Measurements from ENCODE around the gene SMAD4.

The SMAD4 gene

GRCh38 chr18:51009072-51009471 lies 20.9 kb upstream of the SMAD4 start:
- TF ChIP-seq EGR1 (IDR thresholded peaks at IDR 0.05) (no peak), YY1 (IDR thresholded peaks at IDR 0.05; ENCODE audit: low read depth) (no peak), CEBPB (IDR thresholded peaks at IDR 0.05) (no peak), ZBTB7A (IDR thresholded peaks at IDR 0.05; ENCODE audit: low read depth) (no peak), NFIC (IDR thresholded peaks at IDR 0.05) (peak; percentile 86), TCF12 (IDR thresholded peaks at IDR 0.05; ENCODE audit: low read depth) (0 out of 2 replicates have a peak, but pooled peaks have one; percentile 27), CREB1 (IDR thresholded peaks at IDR 0.05; ENCODE audit: low read depth) (no peak), FOXM1 (IDR thresholded peaks at IDR 0.05; ENCODE audit: borderline replicate concordance, low read depth) (no peak), EP300 (IDR thresholded peaks at IDR 0.05; ENCODE audit: borderline replicate concordance) (no peak), REST (IDR thresholded peaks at IDR 0.05; ENCODE audit: low read depth) (no peak), RAD21 (IDR thresholded peaks at IDR 0.05; ENCODE audit: low read depth) (no peak), TEAD4 (IDR thresholded peaks at IDR 0.05) (peak; percentile 54; the same call in 1 of the 2 replicates)

GRCh38 chr18:51010218-51010617 lies 19.8 kb upstream of the SMAD4 start:
- TF ChIP-seq CEBPB (IDR thresholded peaks at IDR 0.05): no peak
- TF ChIP-seq NFIC (IDR thresholded peaks at IDR 0.05): no peak
- TF ChIP-seq TEAD4 (IDR thresholded peaks at IDR 0.05): no peak
- TF ChIP-seq TAF1 (IDR thresholded peaks at IDR 0.05; ENCODE audit: low read depth): no peak
- no peak for TF ChIP-seq FOXM1 (IDR thresholded peaks at IDR 0.05; ENCODE audit: borderline replicate concordance, low read depth)
- no peak for TF ChIP-seq REST (IDR thresholded peaks at IDR 0.05; ENCODE audit: low read depth)
- no peak for TF ChIP-seq TCF12 (IDR thresholded peaks at IDR 0.05; ENCODE audit: low read depth)
- TF ChIP-seq EGR1 (IDR thresholded peaks at IDR 0.05): no peak
- no peak for TF ChIP-seq MAX (IDR thresholded peaks at IDR 0.05)
- TF ChIP-seq EP300 (IDR thresholded peaks at IDR 0.05; ENCODE audit: borderline replicate concordance): no peak
- no peak for TF ChIP-seq USF1 (IDR thresholded peaks at IDR 0.05)
- TF ChIP-seq RAD21 (IDR thresholded peaks at IDR 0.05; ENCODE audit: low read depth): no peak
- no peak for TF ChIP-seq YY1 (IDR thresholded peaks at IDR 0.05; ENCODE audit: low read depth)
- TF ChIP-seq ZBTB7A (IDR thresholded peaks at IDR 0.05; ENCODE audit: low read depth): no peak
- TF ChIP-seq CREB1 (IDR thresholded peaks at IDR 0.05; ENCODE audit: low read depth): no peak

- TF ChIP-seq NFIC (IDR thresholded peaks at IDR 0.05): no peak
- no peak for TF ChIP-seq FOXM1 (IDR thresholded peaks at IDR 0.05; ENCODE audit: borderline replicate concordance, low read depth)
- no peak for TF ChIP-seq USF1 (IDR thresholded peaks at IDR 0.05)
- TF ChIP-seq MAX (IDR thresholded peaks at IDR 0.05): no peak
- no peak for TF ChIP-seq RAD21 (IDR thresholded peaks at IDR 0.05; ENCODE audit: low read depth)
- no peak for TF ChIP-seq EGR1 (IDR thresholded peaks at IDR 0.05)
- TF ChIP-seq TEAD4 (IDR thresholded peaks at IDR 0.05): no peak
- TF ChIP-seq ZBTB7A (IDR thresholded peaks at IDR 0.05; ENCODE audit: low read depth): no peak
- no peak for TF ChIP-seq CREB1 (IDR thresholded peaks at IDR 0.05; ENCODE audit: low read depth)
- TF ChIP-seq TCF12 (IDR thresholded peaks at IDR 0.05; ENCODE audit: low read depth): no peak
- TF ChIP-seq REST (IDR thresholded peaks at IDR 0.05; ENCODE audit: low read depth): no peak
- TF ChIP-seq EP300 (IDR thresholded peaks at IDR 0.05; ENCODE audit: borderline replicate concordance): no peak
Observed at GRCh38 chr18:51011709-51012108, 18.3 kb upstream of the SMAD4 start.

- TF ChIP-seq EP300 (IDR thresholded peaks at IDR 0.05; ENCODE audit: borderline replicate concordance) (no peak), TEAD4 (IDR thresholded peaks at IDR 0.05) (no peak), USF1 (IDR thresholded peaks at IDR 0.05) (no peak), CREB1 (IDR thresholded peaks at IDR 0.05; ENCODE audit: low read depth) (no peak), MAX (IDR thresholded peaks at IDR 0.05) (no peak), TCF12 (IDR thresholded peaks at IDR 0.05; ENCODE audit: low read depth) (no peak), YY1 (IDR thresholded peaks at IDR 0.05; ENCODE audit: low read depth) (no peak), EGR1 (IDR thresholded peaks at IDR 0.05) (no peak), ZBTB7A (IDR thresholded peaks at IDR 0.05; ENCODE audit: low read depth) (no peak), RAD21 (IDR thresholded peaks at IDR 0.05; ENCODE audit: low read depth) (no peak), TAF1 (IDR thresholded peaks at IDR 0.05; ENCODE audit: low read depth) (no peak), NFIC (IDR thresholded peaks at IDR 0.05) (no peak)
Observed at GRCh38 chr18:51012441-51012840, 17.6 kb upstream of the SMAD4 start.

Data from Ishikawa (cell line).